Small intestine (tissue), 7 donors: ENCODE measurements around the gene DCAF11. TPM values are rescaled to one million over a fixed set of nuclear protein-coding genes. Genes with fewer than 3 reads are reported as not detected.
"Not testable (repeated sequence)": the region's sequence is repeated elsewhere in the genome, so short reads cannot be mapped to it uniquely, and the experiment has no call there.

Experiments used
- DNase-seq, 2 donors: peaks; one replicate each; pipeline versions ENCODE4 v3.0.0 to v3.0.0-alpha.2; 2013
- FAIRE-seq: peaks from 2 replicates; lab custom pipeline; 2012; peaks lifted over from hg19 to GRCh38; lab: Jason Lieb, UNC
- H3K27ac ChIP-seq, 3 donors: one replicate each; pipeline ENCODE4 v1.5.1; 2013; ENCODE audit warnings: low read length in 2 of 3, mild to moderate bottlenecking in 2 of 3, control low read depth in 1 of 3, inconsistent platforms in 1 of 3, low read depth in 1 of 3, moderate library complexity in 1 of 3
- H3K27me3 ChIP-seq, 3 donors: one replicate each; pipeline ENCODE4 v1.6.1; 2013; ENCODE audit warnings: low read length in 3 of 3, inconsistent platforms in 1 of 3; ENCODE audit not compliant: control insufficient read depth in 3 of 3, insufficient read depth in 3 of 3
- H3K36me3 ChIP-seq, 3 donors: one replicate each; pipeline ENCODE4 v1.6.1; 2013; ENCODE audit warnings: low read length in 3 of 3, inconsistent platforms in 1 of 3, low read depth in 1 of 3, mild to moderate bottlenecking in 1 of 3, moderate library complexity in 1 of 3; ENCODE audit not compliant: control insufficient read depth in 3 of 3, insufficient read depth in 2 of 3
- H3K4me1 ChIP-seq, 3 donors: one replicate each; pipeline ENCODE4 v1.6.1; 2013; ENCODE audit warnings: low read length in 2 of 3, inconsistent platforms in 1 of 3, low read depth in 1 of 3, mild to moderate bottlenecking in 1 of 3, moderate library complexity in 1 of 3; ENCODE audit not compliant: control insufficient read depth in 3 of 3, insufficient read depth in 2 of 3
- H3K4me3 ChIP-seq, 3 donors: one replicate each; pipeline ENCODE4 v1.5.1; 2013; ENCODE audit warnings: low read length in 3 of 3, control low read depth in 1 of 3, inconsistent platforms in 1 of 3, low read depth in 1 of 3, mild to moderate bottlenecking in 1 of 3, moderate library complexity in 1 of 3
- H3K9me3 ChIP-seq, 2 donors: one replicate each; pipeline ENCODE4 v1.6.1; 2013; ENCODE audit warnings: low read depth in 1 of 2, low read length in 1 of 2; ENCODE audit not compliant: control insufficient read depth in 2 of 2, insufficient read depth in 1 of 2
- WGBS, 3 donors: extraction: QIAGEN DNeasy Blood & Tissue Kit; methylation state at CpG; one replicate each; pipeline ENCODE4 v1.1.7; 2013; 5-methylcytosine and 5-hydroxymethylcytosine counted together
- polyA plus RNA-seq, 4 donors: library from polyadenylated mRNA; stranded (reverse) in 3 of 4; unstranded in 1 of 4; fragments of 200-250 nt in 3 of 4; fragments of 120-200 nt in 1 of 4; gene quantifications; one replicate each; pipeline versions ENCODE4 v1.2.1 to v1.2.3, GENCODE V29; 2013
- donor health status: healthy with polysubstance abuse.
- donor health status: control.
- donor health status: control.
- donor health status: Bipolar disorder and iron deficiency.
- donor health status: healthy.

The DCAF11 gene
- polyA plus RNA-seq, 4 donors, result 72.1 to 122 (median 93.3) TPM

DNA sequence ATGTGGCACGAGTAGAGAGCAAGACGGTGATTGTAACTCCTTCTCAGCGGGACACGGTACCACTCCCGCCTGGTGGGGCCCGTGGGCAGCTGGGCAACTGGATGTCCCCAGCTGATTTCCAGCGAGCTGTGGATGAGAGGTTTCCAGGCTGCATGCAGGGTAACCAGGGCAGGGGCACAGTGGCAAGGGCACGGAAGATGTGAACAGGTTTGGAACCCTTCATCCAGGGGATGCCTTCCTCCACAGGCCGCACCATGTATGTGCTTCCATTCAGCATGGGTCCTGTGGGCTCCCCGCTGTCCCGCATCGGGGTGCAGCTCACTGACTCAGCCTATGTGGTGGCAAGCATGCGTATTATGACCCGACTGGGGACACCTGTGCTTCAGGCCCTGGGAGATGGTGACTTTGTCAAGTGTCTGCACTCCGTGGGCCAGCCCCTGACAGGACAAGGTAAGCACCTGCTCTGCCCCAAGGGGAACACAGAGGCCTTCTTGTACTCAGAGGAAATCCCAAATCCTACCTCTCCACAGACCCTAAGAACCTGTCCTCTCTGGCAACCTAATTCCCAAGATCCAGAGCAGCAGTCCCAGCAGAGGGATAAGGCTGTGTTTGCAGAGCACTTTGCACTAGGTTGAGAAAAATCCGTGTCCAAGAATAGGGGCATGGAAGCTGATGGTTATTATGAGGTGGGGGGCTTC, 16.2 kb upstream of the DCAF11 start:
- DNase-seq, result no peak
- Histone ChIP-seq H3K36me3 (peaks cover 9 to 81% (median 26%) of the 10 kb centered on the region in 3 donors), H3K27ac (no peak overlapping the region), H3K4me3 (no peak overlapping the region), H3K9me3 (no peaks in the 10 kb centered on the region), H3K27me3 (no peaks in the 10 kb centered on the region), H3K4me1 (peaks cover 2 to 35% (median 5%) of the 10 kb centered on the region in 3 donors)
- FAIRE-seq, result no peak
- WGBS, 3 donors, result 89 to 95% (median 91%) methylated on average over 16 of the region's 16 CpGs

DNA sequence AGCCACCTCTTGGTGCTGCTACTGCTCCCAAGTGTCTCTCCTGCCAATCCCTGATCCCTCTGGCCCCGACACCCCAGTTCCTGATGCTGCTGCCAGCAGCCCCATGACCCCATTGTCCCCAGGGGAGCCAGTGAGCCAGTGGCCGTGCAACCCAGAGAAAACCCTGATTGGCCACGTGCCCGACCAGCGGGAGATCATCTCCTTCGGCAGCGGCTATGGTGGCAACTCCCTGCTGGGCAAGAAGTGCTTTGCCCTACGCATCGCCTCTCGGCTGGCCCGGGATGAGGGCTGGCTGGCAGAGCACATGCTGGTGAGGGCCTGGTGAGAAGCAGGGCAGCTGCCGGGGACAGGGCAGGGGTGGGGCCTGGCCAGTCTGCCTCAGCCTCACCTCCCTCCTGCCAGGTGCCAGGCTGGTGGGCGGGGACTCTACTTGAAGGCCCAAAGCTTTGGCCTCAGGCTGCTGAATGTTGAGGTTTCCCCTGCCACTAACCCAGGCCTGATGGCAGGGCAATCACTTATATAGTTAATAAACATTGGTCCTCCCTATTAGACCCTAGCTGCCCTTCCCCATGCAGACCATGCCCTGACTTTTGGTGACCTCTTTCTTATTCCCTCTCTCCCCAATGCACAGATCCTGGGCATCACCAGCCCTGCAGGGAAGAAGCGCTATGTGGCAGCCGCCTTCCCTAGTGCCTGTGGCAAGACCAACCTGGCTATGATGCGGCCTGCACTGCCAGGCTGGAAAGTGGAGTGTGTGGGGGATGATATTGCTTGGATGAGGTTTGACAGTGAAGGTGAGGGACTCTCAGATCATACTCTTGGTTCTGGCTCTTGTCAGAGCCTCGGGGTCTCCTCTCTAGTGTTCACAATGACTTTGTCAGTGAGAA, 15.4 kb upstream of the DCAF11 start:
- WGBS, 3 donors, result 41 to 78% (median 51%) methylated on average over 16 to 17 of the region's 17 CpGs
- DNase-seq, result peak in 1 of 2 donors; percentile 56
- H3K36me3 ChIP-seq, result peaks cover 9 to 87% (median 27%) of the 10 kb centered on the region in 3 donors
- H3K4me1 ChIP-seq, result peaks cover 0 to 31% (median 2%) of the 10 kb centered on the region in 3 donors
- no peaks in the 10 kb centered on the region for H3K9me3 ChIP-seq
- no peak overlapping the region for H3K4me3 ChIP-seq
- H3K27ac ChIP-seq, result peak overlapping the region in 1 of 3 donors; percentile 49
- no peaks in the 10 kb centered on the region for H3K27me3 ChIP-seq
- FAIRE-seq, result no peak

- H3K4me1 ChIP-seq, result peaks cover 0 to 26% (median 2%) of the 10 kb centered on the region in 3 donors
- H3K9me3 ChIP-seq, result peaks cover 0 to 3% of the 10 kb centered on the region in 2 donors
- no peak overlapping the region for H3K27ac ChIP-seq
- peaks cover 9 to 91% (median 27%) of the 10 kb centered on the region in 3 donors for H3K36me3 ChIP-seq
- H3K27me3 ChIP-seq, result no peaks in the 10 kb centered on the region
- no peak overlapping the region for H3K4me3 ChIP-seq
- no peak for FAIRE-seq
- 61 to 82% (median 63%) methylated on average over 4 of the region's 4 CpGs for WGBS, 3 donors
- DNase-seq, result no peak
These were observed 14.2 kb upstream of the DCAF11 start for GRCh38 chr14:24100197-24100981.

- Histone ChIP-seq H3K4me1 (peaks cover 0 to 21% (median 2%) of the 10 kb centered on the region in 3 donors), H3K4me3 (no peak overlapping the region), H3K27ac (no peak overlapping the region), H3K36me3 (peaks cover 9 to 87% (median 27%) of the 10 kb centered on the region in 3 donors), H3K9me3 (peaks cover 0 to 3% of the 10 kb centered on the region in 2 donors), H3K27me3 (no peaks in the 10 kb centered on the region)
- no peak for DNase-seq
- FAIRE-seq, result no peak
- WGBS, 3 donors, result 83 to 94% (median 88%) methylated on average over 3 of the region's 3 CpGs
These were observed 13.5 kb upstream of the DCAF11 start for GRCh38 chr14:24100982-24101494.

- H3K36me3 ChIP-seq, result peaks cover 9 to 72% (median 23%) of the 10 kb centered on the region in 3 donors
- no peak overlapping the region for H3K4me3 ChIP-seq
- peaks cover 0 to 14% (median 2%) of the 10 kb centered on the region in 3 donors for H3K4me1 ChIP-seq
- 92 to 97% (median 93%) methylated on average over 7 of the region's 7 CpGs for WGBS, 3 donors
- no peaks in the 10 kb centered on the region for H3K27me3 ChIP-seq
- FAIRE-seq (no peak), DNase-seq (no peak)
- peaks cover 0 to 3% of the 10 kb centered on the region in 2 donors for H3K9me3 ChIP-seq
- no peak overlapping the region for H3K27ac ChIP-seq
These were observed 12.1 kb upstream of the DCAF11 start for GRCh38 chr14:24102357-24103048.

- WGBS, 3 donors, result 92 to 95% (median 95%) methylated on average over 13 of the region's 13 CpGs
- Histone ChIP-seq H3K36me3 (peaks cover 9 to 63% (median 20%) of the 10 kb centered on the region in 3 donors), H3K9me3 (peaks cover 0 to 3% of the 10 kb centered on the region in 2 donors), H3K4me3 (no peak overlapping the region), H3K27ac (no peak overlapping the region), H3K27me3 (no peaks in the 10 kb centered on the region), H3K4me1 (peaks cover 0 to 11% (median 0%) of the 10 kb centered on the region in 3 donors)
- FAIRE-seq (no peak), DNase-seq (no peak)
These were observed 11.1 kb upstream of the DCAF11 start for GRCh38 chr14:24103451-24103850.

DNA sequence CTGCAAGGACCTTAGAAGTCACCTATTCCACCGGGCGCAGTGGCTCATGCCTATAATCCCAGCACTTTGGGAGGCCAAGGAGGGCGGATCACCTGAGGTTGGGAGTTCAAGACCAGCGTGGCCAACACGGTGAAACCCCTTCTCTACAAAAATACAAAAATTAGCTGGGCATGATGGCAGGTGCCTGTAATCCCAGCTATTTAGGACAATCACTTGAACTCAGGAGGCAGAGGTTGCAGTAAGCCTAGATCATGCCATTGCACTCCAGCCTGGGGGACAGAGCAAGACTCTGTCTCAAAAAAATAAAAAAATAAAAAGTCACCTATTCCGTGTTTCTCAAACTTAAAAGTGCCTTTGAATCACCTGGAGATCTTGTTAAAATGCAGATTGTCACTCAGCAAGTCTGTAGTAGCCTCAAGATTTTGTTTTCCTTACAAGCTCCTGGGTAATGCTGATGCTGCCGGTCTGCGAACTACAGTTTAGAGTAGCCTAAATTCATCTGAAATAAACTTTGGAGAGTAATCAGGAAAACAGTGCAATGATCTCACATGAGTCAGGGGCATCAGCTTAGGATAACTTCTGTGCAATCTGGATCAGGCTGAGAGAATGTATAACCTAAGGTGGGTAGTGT, 8.9 kb upstream of the DCAF11 start:
- FAIRE-seq, result not testable (repeated sequence)

More for the DNA sequence above, 8.9 kb upstream of the DCAF11 start:
- not testable (repeated sequence) for H3K4me3 ChIP-seq, H3K9me3 ChIP-seq, H3K27me3 ChIP-seq, DNase-seq
- Histone ChIP-seq H3K36me3 (peaks cover 4 to 41% (median 9%) of the 10 kb centered on the region in 3 donors), H3K27ac (peak overlapping the region in 1 of 3 donors; percentile 14), H3K4me1 (peaks cover 0 to 13% (median 0%) of the 10 kb centered on the region in 3 donors)
- 90 to 93% (median 93%) methylated on average over 8 of the region's 8 CpGs for WGBS, 3 donors
